GF-D8 (cell line): ENCODE results near the gene ZNF91.
"Not testable (repeated sequence)": the region's sequence is repeated elsewhere in the genome, so short reads cannot be mapped to it uniquely, and the experiment has no call there.

Experiments used
- DNase-seq: peaks from one replicate; lab custom pipeline; 2025; lab: John Stamatoyannopoulos, UW

ZNF91 gene

GRCh38 chr19:23395041-23395721, at the start of gene ZNF91:
TSS of gene ZNF91 (minus strand) at chr19:23395471. CDS start at chr19:23395354, 117 bp downstream.
- DNase-seq, result peak; percentile 93

- DNase-seq, result no peak
Measured at GRCh38 chr19:23440791-23441190, 45.5 kb upstream of the ZNF91 start.

- no peak for DNase-seq
Measured at GRCh38 chr19:23440207-23440606, 44.9 kb upstream of the ZNF91 start.

- DNase-seq, result no peak
Measured at GRCh38 chr19:23439623-23440022, 44.4 kb upstream of the ZNF91 start.

GRCh38 chr19:23437901-23438300, 42.6 kb upstream of the ZNF91 start:
- DNase-seq, result no peak

- no peak for DNase-seq
Measured at GRCh38 chr19:23436944-23437343, 41.7 kb upstream of the ZNF91 start.

GRCh38 chr19:23436318-23436717, 41.0 kb upstream of the ZNF91 start:
- no peak for DNase-seq

- DNase-seq, result no peak
Measured at GRCh38 chr19:23420824-23421223, 25.6 kb upstream of the ZNF91 start.

- not testable (repeated sequence) for DNase-seq
Measured at GRCh38 chr19:23419261-23419660, 24.0 kb upstream of the ZNF91 start.

- DNase-seq, result no peak
Measured at GRCh38 chr19:23415561-23416191, 20.4 kb upstream of the ZNF91 start.

- no peak for DNase-seq
Measured at GRCh38 chr19:23415034-23415433, 19.8 kb upstream of the ZNF91 start.

GRCh38 chr19:23410155-23410554, 14.9 kb upstream of the ZNF91 start:
- DNase-seq, result no peak

- DNase-seq, result no peak
Measured at GRCh38 chr19:23409392-23410048, 14.2 kb upstream of the ZNF91 start.

GRCh38 chr19:23407616-23408133, 12.4 kb upstream of the ZNF91 start:
- DNase-seq, result no peak

- no peak for DNase-seq
Measured at GRCh38 chr19:23406721-23407120, 11.4 kb upstream of the ZNF91 start.

GRCh38 chr19:23406091-23406490, 10.8 kb upstream of the ZNF91 start:
- no peak for DNase-seq

GRCh38 chr19:23404676-23405075, 9.4 kb upstream of the ZNF91 start:
- DNase-seq, result no peak

GRCh38 chr19:23403581-23404324, 8.5 kb upstream of the ZNF91 start:
- no peak for DNase-seq

GRCh38 chr19:23403052-23403451, 7.8 kb upstream of the ZNF91 start:
- no peak for DNase-seq

GRCh38 chr19:23402388-23402787, 7.1 kb upstream of the ZNF91 start:
- DNase-seq, result no peak

GRCh38 chr19:23401086-23401610, 5.9 kb upstream of the ZNF91 start:
- no peak for DNase-seq

- no peak for DNase-seq
Measured at GRCh38 chr19:23399443-23399842, 4.2 kb upstream of the ZNF91 start.
